Esophagus muscularis mucosa (tissue), 4 donors: ENCODE measurements around the gene RFPL2. TPM values are rescaled to one million over a fixed set of nuclear protein-coding genes. Genes with fewer than 3 reads are reported as not detected.

Source experiments
- DNase-seq: peaks from one replicate; pipeline ENCODE4 v3.0.0-alpha.2; 2017; ENCODE audit errors: extremely low spot score
- H3K27ac ChIP-seq, 4 donors: fragments of 200-600 bp; sonication (generic); replicated peaks in 1 of 4; 1 replicate in 3 of 4; 2 replicates in 1 of 4; pipeline ENCODE4 v1.5.1; 2016 to 2019; ENCODE audit warnings: mild to moderate bottlenecking in 1 of 4
- H3K27me3 ChIP-seq, 4 donors: fragments of 200-600 bp; sonication (generic); one replicate each; pipeline versions ENCODE4 v1.5.1 to v1.6.0; 2016 to 2019
- H3K36me3 ChIP-seq, 4 donors: fragments of 200-600 bp; sonication (generic); one replicate each; pipeline ENCODE4 v1.5.1; 2016 to 2019
- H3K4me1 ChIP-seq, 4 donors: fragments of 200-600 bp; sonication (generic); one replicate each; pipeline ENCODE4 v1.5.1; 2016 to 2019
- H3K4me3 ChIP-seq, 4 donors: fragments of 200-600 bp; sonication (generic); 1 replicate in 2 of 4; 2 replicates in 2 of 4; pipeline ENCODE4 v1.5.1; 2016 to 2019; ENCODE audit warnings: mild to moderate bottlenecking in 4 of 4, moderate library complexity in 1 of 4
- H3K9me3 ChIP-seq, 4 donors: fragments of 200-600 bp; sonication (generic); 1 replicate in 3 of 4; 2 replicates in 1 of 4; pipeline ENCODE4 v1.5.1; 2016 to 2019
- EP300 ChIP-seq: sonication (generic); formaldehyde crosslinking; IDR thresholded peaks from one replicate; pipeline ENCODE4 v1.6.1; 2017; ENCODE audit warnings: antibody characterized with exemption
- POLR2A ChIP-seq: fragments of 450-650 bp; IDR thresholded peaks from one replicate; pipeline ENCODE4 v1.6.1; 2017; ENCODE audit warnings: antibody characterized with exemption, moderate library complexity, mild to moderate bottlenecking, low read depth
- POLR2AphosphoS5 ChIP-seq, 2 donors: sonication (generic); formaldehyde crosslinking; IDR thresholded peaks; one replicate each; pipeline ENCODE4 v1.6.1; 2017; ENCODE audit warnings: antibody characterized with exemption in 2 of 2
- WGBS: methylation state at CpG from one replicate; pipeline ENCODE4 v1.1.5; 2018; 5-methylcytosine and 5-hydroxymethylcytosine counted together
- intact Hi-C: fragments of 100-400 bp; cut with DNase I; formaldehyde crosslinking; loops from one replicate; pipeline ENCODE4 v1.15.1; 2023
- total RNA-seq, 4 donors: library from RNA; depleted of rRNA; stranded (reverse); fragments of >200 nt; gene quantifications; one replicate each; pipeline versions ENCODE4 v1.1.0 to v1.2.1, GENCODE V29; 2016
- TF ChIP-seq, protein P1 (sequence below), 3 experiments: fragments of 200-600 bp in 2 of 3; fragments of 450-650 bp in 1 of 3; sonication (generic) in 2 of 3; IDR thresholded peaks; one replicate each; pipeline ENCODE4 v1.5.1; 2017 to 2019; ENCODE audit warnings: antibody characterized with exemption in 3 of 3, mild to moderate bottlenecking in 2 of 3, moderate library complexity in 1 of 3

RFPL2 gene
- total RNA-seq, 4 donors from 2014 or later = not detected

DNA sequence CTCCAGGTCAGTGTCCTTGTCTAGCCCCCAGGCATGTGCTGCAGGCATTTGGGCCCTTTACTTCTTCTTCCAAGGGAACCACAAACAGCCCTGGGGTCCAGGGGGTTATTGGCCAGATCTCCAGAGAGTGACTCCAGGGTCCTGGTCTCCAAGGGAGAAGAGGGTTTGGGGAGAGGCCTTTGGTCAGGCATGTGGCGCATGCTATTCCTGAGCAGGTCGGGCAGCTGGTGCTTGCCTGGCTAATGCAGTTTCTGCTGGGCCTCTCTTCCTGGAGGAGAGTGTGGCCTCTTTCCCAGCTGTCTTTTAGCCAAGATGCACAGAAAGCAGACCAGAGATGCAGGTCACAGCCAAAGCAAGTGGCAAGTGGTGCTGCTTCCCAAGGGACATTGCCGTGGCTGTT, 3.8 kb upstream of the RFPL2 start:
- TF ChIP-seq POLR2AphosphoS5 (IDR thresholded peaks at IDR 0.05) (no peak), POLR2A (no peak), EP300 (no peak)
- TF ChIP-seq, protein P1, sequence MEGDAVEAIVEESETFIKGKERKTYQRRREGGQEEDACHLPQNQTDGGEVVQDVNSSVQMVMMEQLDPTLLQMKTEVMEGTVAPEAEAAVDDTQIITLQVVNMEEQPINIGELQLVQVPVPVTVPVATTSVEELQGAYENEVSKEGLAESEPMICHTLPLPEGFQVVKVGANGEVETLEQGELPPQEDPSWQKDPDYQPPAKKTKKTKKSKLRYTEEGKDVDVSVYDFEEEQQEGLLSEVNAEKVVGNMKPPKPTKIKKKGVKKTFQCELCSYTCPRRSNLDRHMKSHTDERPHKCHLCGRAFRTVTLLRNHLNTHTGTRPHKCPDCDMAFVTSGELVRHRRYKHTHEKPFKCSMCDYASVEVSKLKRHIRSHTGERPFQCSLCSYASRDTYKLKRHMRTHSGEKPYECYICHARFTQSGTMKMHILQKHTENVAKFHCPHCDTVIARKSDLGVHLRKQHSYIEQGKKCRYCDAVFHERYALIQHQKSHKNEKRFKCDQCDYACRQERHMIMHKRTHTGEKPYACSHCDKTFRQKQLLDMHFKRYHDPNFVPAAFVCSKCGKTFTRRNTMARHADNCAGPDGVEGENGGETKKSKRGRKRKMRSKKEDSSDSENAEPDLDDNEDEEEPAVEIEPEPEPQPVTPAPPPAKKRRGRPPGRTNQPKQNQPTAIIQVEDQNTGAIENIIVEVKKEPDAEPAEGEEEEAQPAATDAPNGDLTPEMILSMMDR (IDR thresholded peaks at IDR 0.05) = no peak
- Histone ChIP-seq H3K27ac (no peak overlapping the region), H3K4me3 (no peak overlapping the region), H3K27me3 (peaks cover 0 to 38% (median 0%) of the 10 kb centered on the region in 4 donors), H3K9me3 (no peaks in the 10 kb centered on the region), H3K4me1 (peaks cover 0 to 9% (median 4%) of the 10 kb centered on the region in 4 donors), H3K36me3 (no peaks in the 10 kb centered on the region)
- DNase-seq = no peak
- WGBS = 93% methylated on average over 2 of the region's 3 CpGs
- intact Hi-C loops = no loop called here

DNA sequence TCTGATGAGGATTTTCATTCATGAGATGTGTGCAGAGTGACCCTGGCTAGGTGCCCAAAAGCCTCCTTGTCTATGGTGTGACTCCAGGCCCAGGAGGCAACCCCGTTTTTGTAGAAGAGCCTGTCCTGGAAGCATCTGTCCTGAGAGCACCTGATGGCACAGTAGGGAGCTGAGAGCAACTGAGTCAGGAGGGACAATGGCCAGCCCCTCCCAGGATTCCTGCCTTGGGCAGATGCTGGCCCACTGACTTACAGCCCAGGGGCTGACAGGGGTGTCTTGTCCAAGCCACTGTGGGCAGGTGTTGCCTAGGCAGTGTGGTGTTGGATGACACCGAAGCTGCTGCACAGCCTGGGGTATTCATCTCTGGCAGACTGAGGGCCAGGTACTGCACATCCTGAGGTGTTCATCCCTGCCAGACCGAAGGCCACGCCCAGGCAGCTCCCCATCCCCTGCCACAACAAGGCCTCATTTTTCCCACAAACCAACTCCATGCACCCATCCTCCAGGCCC, 3.2 kb upstream of the RFPL2 start:
- DNase-seq = peak; percentile 88
- intact Hi-C loops = no loop called here
- no peak for TF ChIP-seq POLR2A
- TF ChIP-seq, protein P1 (IDR thresholded peaks at IDR 0.05) = no peak
- no peak for TF ChIP-seq EP300
- TF ChIP-seq POLR2AphosphoS5 (IDR thresholded peaks at IDR 0.05) = no peak
- no peak overlapping the region for H3K27ac ChIP-seq
- H3K36me3 ChIP-seq = no peaks in the 10 kb centered on the region
- 100% methylated on average over 2 of the region's 4 CpGs for WGBS
- no peak overlapping the region for H3K4me3 ChIP-seq
- peaks cover 4 to 15% (median 10%) of the 10 kb centered on the region in 4 donors for H3K4me1 ChIP-seq
- H3K9me3 ChIP-seq = no peaks in the 10 kb centered on the region
- H3K27me3 ChIP-seq = peaks cover 0 to 45% (median 0%) of the 10 kb centered on the region in 4 donors

DNA sequence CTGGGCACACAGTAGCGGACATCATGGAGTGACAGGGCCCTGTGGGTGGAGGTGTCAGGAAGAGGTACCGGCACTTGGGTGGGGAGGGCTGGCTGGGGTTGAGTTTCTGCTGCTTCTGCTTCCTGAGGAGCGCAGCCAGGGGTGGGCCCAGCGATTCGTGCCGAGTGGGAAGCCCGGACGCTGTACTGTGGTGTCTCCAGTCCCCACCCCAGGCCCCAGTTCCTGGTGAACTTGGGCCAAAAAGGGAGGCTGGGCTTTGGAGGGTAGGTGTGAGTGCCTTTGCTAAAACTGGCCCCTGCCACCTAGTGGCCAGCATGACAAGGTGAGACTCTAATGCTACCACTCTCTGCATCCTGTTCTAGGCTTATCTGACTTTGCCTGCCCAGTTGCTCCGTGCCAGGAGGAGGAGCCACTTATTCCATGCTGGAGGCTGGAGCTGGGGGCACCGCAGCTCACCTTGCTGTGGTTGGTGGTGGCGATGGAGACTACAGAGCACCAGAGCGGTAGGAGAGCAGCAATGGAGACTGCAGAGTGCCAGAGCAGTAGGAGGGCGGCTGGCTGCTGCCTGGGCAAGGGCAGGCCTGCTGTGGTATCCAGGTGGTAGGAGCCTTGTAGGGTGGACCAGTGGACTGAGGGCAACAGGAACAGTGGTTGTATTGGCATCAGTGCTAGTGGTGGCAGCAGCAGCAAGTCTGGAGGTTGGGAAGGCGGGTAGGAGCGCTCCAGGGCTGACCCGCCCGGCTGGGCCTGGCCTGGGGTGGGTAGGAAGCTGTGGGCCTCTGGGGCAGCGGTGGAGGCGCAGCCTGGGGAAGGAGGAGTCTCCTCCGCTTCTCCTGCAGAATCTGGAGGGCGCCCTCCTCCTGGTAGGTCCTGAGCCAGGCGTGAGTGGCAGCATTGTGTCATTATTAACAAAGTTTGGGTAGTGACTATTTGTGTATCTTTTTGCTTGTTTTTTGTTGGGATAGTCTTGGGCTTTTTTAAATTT, 2.2 kb upstream of the RFPL2 start:
- intact Hi-C loops = no loop called here
- Histone ChIP-seq H3K36me3 (no peaks in the 10 kb centered on the region), H3K27ac (no peak overlapping the region), H3K27me3 (peaks cover 0 to 46% (median 0%) of the 10 kb centered on the region in 4 donors), H3K4me3 (no peak overlapping the region), H3K4me1 (peaks cover 10 to 24% (median 17%) of the 10 kb centered on the region in 4 donors), H3K9me3 (no peaks in the 10 kb centered on the region)
- TF ChIP-seq, protein P1 (IDR thresholded peaks at IDR 0.05) = peak in 2 of 3 experiments; percentile 17 to 36
- TF ChIP-seq POLR2AphosphoS5 (IDR thresholded peaks at IDR 0.05) (no peak), POLR2A (no peak), EP300 (no peak)
- DNase-seq = peak; percentile 79
- WGBS = 83% methylated on average over 19 of the region's 22 CpGs

DNA sequence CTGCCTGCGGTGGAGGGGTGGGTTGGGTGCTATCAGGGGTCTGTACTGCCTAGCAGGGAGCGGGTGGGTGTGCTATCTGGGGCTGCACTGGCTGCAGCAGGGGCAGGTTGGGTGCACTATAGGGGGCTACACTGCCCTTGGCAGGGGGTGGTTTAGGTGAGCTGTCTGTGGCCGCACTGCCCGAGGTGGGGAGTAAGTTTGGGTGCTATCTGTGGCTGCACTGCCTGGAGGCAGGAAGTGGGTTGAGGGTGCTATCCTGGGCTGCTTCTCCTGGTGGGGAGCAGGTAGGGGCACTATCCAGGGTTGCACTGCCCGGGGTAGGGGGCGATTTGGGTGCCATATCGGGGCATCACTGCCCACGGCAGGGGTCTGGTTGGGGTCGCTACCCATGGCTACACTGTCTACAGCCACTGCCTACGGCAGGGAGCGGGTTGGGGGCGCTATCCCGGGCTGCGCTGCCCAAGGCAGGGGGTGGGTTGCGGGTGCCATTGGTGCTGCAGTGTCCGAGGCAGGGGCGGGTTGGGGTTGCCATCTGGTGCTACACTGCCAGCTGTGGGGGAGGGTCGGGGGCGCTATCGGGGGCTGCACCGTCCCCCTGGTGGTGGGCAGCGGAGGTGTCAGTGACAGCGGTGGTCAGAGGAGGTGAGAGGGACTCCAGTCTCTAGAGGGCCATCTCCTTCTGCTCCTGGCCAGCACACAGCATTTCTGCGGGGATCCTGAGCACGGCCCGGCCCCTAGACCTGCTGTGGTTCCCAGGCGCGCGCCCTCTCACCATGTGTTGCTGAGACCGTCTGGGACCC, 1.3 kb upstream of the RFPL2 start:
- TF ChIP-seq EP300 = no peak
- WGBS = 90% methylated on average over 11 of the region's 30 CpGs
- Histone ChIP-seq H3K4me3 (no peak overlapping the region), H3K36me3 (no peaks in the 10 kb centered on the region), H3K4me1 (peaks cover 10 to 24% (median 17%) of the 10 kb centered on the region in 4 donors), H3K27ac (no peak overlapping the region), H3K27me3 (peaks cover 0 to 52% (median 0%) of the 10 kb centered on the region in 4 donors), H3K9me3 (no peaks in the 10 kb centered on the region)
- peak; percentile 81 for DNase-seq
- intact Hi-C loops = no loop called here
